Stimulated activated CD4-positive, alpha-beta T cell treated with anti-CD3 and anti-CD28 coated beads, TNF-alpha, amount 100 ng/mL, for 4 hours (primary cell): Measurements from ENCODE around the gene HS1BP3.

ENCODE experiments used
- DNase-seq, 3 experiments: peaks; one replicate each; pipeline ENCODE4 v3.0.0-alpha.2; 2020; ENCODE audit warnings: low read depth in 3 of 3

Gene HS1BP3

DNA sequence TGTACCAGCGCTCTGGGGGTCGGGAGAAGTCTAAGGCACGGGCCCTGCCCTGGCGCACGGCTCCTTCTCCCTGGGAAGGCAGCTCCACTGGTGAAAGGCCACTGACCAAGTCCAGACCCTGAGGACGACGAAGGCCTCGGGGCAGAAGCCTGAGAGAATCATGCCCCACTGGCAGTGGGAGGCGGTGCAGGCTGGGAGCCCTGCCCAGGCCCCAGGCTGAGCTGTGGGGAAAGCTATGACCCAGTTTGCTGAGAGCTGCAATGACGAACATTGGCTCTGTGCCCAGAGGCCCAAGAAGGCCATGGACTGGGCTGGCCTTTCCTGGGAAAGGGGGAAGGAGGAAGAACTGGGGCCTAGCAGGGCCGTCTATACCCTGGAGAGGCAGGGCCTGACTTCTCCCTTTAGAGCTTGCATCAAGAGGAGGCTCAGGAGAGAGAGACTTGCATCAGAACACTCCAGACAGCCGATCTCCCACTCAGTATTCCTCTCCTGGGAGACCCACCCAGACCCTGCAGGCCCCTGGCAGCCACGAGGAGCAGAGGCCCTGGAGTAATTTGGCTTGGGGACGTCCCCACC, 32.9 kb downstream of the HS1BP3 start:
- no peak for DNase-seq

DNA sequence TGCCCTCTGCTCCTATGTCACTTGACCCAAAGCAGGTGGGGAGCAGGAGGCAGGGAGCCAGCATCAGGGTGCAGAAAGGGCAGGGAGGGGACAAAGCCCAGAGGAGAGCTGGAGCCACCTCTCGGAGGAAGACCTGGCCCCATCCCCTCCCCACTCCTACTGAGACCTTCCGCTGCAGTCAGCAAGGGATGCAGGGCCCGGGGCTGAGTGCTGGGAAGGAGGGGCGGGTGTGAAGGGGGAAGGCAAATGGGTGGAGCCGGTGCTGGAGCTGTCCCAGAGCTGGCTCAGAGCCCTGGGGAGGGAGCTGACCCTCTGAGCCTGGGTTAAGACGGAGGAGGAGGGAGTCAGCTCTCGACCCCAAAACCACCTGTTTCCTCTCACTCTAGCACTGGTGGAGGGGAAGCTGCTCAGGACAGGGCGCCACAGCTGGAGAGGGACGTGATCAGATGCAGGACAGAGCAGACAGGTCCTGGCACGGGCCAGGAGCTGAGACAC, 33.8 kb downstream of the HS1BP3 start:
- no peak for DNase-seq

DNA sequence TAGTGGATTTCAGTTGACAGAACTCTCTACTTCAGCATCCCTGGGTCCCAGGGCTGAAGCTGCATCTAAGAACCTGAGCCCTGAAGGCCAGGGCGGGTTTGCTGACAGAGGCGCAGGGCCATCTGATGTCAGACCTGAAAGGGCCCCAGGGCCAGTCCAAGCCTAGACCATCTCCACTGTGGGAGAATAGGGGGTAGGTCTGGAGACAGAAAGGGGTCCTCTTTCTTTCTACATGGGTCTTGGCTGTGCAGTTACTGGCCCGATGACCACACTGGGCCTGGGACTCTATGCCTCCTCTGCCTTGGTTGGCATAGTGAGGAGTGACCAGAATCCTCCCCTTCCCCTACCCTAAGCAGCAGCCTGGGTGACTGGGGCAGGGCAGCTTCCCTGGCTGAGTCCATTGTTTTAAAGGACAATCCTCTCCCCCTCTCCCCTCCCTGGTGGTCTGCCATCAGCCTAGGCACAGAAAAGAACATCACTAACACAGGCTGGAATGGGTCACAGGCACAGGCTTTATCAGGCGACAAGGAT, 34.5 kb downstream of the HS1BP3 start:
- DNase-seq, result no peak

DNA sequence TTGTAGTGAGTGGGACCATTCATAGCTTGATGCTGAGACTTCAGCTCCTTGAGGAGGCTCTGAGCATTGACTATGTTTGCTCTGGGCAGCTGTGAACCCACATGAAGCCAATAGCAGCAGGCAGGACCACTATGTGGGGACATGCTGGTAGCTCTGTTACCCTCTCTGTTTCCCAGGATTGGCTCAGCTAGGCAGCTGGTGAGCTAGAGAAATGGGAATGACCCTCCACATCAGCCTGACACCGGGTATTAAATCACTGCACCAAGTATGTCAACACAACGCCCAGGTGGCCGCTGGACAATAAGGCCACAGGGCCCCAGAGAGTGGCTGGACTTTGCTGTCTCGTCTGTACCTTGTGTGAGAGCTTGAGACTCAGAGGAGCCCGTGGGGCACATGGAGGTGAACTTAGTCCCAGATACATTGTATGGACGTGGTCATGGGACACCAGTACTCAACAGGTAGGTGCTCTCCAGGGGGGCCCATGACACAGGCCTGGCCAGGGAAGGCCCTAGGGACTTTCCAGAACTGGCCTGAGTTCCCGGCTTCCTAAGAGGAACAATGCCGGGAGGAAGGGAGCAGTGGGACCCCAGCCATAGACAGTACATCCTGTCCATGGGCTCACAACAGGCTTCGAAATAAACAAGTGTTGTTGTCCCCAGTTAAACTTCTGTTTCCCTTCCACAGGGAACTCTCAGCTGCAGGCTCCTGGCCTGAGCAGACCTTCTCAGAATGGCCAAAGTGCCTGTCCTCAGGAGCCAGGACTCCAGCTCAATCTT, 35.2 kb downstream of the HS1BP3 start:
- no peak for DNase-seq

DNA sequence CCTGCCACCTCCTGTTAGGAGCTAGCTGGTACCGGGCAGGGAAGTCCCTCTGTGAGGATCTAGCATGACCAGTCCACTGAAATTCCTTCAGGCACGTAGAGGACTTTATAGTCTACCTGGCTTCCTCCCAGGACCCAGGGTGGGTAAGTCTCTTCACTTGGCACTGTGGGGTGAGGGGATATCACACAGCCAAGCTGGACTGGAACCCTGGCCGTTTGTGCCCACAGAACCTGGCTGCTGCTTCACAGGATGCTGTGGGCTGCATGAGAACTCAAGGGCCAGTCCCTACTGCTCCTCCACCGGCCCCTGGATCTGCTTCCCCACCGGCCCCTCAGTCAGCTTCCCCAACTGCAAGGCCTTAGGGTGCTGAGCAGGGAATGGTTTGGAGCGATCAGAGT, 35.8 kb downstream of the HS1BP3 start:
- no peak for DNase-seq

DNA sequence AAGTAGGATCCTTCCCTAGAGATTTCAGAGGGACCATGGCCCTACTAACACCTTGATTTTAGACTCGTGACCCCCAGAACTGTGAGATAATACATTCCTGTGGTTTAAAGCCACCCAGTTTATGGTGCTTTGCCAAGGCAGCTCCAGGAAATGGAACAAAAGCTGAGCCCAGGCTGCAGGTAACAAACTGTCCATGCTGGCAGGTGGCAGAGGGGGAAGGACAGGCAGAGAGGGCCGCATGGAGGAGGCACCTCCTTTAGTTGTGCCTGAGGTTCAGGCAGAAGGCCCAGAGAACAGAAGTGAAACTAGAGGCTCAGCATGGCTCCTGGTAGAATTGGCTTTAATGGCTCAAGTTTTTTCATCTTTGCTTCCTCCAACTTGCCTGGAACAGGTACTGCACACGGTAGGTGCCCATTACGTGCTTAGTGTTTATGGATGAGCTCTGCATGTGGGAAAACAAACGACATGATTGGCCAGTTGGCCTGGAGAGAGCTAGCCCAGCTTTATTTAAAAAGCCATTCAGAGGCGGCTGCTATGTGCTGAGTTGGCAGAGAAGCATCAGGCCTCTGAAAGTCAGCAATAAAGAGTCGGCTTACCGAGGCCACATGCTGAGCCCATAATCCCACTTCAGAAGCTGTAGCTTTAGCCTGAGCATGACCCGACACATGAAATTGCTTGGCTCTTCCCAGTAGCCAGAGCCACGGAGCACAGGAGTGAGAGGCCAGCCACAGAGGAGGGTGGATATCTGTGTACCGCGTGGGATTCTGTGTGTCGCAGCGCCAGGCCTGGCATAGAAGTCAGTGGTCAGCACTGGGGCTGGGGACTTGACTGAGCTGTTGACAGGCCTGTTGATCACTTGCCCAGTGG, 36.5 kb downstream of the HS1BP3 start:
- no peak for DNase-seq

DNA sequence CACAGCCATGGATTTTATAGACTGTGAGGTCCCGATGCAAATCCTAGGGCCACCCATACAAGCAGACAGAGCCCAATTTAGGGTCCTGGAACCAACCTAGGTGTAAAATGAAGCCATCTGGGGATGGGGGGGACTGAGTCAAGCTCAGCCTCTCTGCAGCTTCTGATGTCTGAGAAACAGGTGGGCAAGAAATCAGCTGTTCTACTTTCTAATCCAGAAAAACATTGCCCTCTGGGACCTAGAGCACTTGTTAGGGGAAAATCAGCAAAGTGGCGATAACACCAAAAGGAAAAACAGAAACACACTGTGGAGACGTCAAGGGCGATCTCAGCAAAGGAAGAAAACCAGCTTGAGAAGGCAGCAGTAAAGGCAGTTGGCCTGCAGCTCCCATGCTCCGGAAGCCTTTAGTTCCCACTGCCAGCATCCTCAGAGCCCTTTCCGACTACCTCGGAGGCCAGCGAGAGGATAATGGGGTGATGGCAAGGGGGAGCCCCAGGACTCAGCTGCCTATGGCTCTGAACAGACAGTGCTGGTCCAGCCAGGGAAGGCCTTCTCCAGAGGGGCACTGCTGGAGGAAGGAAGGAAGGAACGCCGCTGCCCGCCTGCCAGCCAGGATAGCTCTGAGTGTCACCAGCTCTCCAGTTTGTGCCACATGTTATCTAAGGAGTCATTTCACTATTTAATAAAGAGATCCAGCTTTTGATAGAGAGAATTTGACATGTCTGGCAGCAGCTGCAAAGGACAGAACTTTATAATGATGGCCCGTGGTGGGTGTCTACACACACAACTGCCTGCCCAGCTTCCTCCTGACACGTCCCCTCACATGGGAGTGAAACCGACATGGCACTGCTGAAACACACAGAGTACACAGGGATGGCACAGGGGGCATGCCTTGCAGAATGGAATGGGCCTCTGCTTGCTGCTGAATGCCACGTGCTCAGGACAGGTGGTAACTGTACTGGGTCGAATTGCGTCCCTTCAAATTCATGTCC, 37.7 kb downstream of the HS1BP3 start:
- DNase-seq, result no peak

DNA sequence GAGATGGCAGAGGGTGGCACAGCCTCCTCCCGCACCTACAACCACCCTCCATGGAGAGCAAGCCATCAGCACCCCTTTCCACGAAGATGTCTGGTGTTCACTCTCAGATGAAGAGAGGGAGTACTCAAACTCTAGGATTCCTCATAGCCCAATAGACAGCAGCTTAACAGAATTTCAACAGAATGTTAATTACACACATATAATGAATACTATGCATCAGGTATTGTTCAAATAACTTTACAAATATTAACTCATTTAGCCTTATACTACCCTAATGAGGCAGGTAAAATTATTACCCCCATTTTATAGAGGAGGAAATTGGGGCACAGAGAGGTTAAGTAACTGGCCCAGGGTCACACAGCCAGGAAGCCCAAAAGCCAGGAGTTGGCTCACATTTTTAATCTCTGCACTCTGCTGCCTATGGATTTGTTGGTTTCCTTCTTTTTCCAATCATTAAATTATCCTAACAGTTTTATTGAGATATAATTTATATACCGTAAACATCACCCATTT, 39.0 kb downstream of the HS1BP3 start:
- no peak for DNase-seq

DNA sequence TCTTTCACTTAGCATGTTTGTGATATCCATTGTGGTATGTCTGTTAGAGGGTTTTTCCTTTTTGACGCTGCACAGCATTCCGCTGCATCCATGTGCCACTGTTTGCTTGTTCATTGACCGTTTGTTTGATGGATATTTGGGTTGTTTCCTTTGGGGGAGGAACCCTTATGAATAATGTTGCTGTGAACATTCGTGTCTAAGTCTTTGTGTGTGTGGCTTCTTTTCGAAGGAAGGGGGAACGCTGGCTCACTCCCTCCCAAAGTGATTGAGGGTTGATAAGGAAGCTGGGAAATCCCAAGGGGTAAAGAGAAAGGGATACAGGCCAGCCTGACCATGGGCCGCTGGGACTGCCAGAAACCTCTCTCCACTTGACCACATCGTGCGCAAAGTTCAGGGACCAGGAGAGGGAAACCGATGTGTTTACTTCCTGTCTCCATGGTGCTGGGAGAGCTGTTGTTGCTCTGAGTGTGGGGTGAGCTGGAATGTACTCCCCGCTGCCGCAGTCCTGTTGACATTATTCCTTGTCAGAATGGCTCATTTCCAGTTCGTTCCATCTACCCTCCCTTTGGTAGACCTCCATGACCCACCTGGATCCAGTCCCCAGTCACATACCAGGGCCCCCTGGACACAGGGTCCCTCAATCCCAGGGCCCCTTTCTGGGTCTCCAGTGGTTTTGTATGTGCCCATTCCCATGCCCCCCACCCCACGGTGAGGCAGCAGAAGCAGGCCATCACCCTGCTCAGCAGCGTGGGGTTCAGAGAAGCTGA, 39.6 kb downstream of the HS1BP3 start:
- DNase-seq, result no peak

DNA sequence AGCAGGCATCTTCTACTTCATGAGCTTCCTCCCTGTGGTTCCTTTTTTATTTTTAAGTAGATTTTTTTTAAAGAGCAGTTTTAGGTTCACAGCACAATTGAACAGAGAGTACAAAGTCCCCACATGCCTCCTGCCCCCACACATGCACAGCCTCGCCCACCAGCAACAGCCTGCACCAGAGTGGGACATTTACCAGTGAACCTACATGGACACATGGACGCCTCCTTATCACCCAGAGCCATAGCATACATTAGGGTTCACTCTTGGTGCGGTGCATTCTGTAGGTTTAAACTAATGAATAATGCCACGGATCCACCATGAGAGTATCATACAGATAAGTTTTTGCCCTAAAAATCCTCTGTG, 40.9 kb downstream of the HS1BP3 start:
- no peak for DNase-seq

DNA sequence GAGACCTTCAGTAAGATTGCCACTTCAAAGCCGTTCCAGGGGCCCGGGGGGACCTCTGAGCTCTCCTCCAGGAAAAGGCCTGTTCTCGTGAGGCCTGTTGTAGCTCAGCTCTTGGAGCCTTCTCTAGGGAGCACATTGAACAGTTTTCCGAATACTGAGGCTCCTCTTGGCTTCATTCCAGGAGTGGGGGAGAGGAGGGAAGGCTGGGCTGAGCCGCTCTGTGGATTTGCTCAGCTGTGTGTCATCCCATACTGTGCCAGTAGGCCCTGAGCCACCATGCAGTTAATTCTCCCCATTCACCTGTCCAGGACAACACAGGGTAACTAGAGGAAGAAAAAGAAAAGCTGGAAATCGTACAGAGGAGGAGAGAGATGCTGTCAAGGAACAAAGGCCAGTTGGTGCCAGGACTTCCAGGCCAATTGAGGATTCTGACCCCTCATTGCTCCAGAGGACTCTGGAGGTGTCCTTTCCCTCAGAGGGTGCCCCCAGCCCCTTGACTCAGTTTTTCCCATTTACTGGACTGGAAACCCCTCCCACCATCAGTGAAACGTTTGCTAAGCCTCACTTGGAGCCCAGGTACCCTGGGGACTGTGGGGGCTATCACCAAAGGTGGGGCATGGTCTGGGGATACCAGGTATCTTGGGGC, 41.4 kb downstream of the HS1BP3 start:
- no peak for DNase-seq

DNA sequence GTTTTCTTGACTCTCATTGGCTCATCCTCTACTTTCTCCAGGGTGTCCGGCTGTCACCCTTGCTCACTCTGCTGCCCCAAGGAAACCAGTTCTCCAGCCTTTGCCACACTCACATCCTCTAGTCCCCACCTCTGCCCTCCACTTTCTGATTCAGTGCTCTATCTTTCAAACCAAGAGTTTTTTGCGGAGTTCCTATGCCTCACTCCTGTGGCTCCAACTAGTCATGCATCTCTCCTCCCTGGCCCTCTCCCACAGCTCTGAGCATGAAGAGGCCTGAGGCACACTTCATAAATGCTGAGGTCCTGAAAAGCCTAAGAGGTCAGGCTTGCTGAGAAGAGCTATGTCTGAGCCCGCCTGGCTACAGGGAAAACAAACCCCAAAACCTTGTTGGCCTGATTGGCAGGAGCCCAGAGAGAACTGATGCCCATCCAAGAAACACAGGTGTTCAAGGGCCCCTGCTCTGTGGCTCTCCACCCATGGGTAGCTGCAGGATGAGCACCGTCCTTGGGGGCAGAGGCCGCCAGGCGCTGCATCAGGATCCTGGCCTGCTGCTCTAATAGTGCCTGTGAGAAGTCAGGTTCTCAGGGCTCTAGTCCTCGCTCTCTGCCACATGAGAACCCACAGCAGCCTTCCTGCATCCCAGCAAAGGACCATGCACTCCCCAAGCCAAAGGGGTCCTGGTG, 42.1 kb downstream of the HS1BP3 start:
- no peak for DNase-seq

DNA sequence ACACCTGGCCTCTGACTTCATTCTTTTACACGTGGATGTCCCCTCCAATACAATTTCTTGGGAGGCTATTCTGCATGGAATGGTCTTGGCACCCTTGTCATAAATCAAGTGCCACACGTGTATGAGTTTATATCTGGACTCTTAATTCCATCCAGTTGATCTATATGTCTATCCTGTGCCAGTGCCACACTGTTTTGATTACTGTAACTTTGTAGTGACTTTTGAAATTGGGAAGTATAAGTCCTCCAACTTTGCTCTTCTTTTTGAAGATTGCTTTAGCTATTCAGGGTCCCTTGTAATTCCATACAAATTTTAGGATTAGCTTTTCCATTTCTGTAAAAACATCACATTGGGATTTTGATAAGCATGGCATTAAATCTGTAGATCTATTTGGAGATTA, 43.5 kb downstream of the HS1BP3 start:
- DNase-seq, result no peak

DNA sequence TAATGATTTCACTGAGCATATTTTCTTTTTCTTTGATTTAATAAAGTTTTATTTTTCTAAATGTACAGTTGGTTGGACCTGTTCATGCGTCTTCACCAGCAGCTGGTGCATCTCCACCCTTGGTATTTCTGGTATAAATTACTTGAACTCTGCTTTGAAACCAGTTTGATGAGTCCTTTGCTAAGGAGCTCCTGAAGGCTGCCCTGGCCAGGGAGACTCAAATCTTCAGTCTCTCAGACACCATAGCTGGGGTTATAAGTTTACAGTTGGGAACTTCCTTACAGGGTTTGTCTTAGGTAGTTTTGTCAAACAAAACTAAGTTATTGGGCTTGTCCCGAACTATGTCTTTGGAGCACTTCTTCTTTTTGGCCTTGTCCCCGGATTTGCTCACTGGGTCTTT, 44.7 kb downstream of the HS1BP3 start:
- no peak for DNase-seq

DNA sequence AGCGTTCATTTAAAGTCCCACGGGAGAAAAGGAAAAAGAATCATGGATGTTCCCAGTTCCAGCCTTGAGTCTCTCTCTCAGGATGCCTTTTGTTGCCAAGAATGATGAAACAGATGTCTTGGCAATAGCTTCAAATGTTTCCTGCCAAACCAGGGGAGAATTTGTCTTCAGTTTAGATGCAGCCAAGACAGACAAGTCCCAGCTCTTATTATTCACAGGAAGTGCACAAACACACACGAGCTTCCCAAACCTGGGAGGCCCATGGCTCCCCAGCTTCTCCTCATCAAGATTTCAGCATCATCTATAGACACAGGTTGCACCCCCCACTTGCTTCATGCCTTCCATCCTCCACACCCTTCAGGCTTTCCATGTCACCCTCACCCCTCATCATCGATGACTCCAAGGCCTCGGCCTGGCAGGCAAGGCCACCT, 45.9 kb downstream of the HS1BP3 start:
- no peak for DNase-seq

DNA sequence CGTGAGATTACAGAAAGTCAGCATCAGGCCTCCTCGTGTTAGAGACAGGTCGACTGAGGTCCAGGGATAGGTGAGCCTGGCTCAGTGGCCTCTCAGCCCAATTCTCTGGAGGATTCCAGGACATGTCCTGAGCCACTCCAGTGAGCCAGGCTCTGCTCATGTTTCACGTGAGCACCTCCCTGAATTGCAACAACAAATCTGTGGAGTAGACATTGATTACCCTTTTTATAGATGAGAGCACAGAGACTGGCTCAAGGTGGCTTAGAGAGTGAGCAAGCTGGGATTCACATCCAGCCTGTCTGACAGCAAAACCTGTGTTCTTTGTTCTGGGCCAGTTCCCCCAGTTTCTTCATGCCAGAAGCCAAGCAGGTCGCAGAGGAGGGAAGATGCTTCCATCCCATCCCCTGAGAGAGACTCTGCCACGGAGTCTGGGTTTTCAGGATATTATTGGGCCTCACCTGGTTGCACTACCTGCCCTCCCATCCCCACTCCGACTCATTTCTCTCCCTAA, 46.4 kb downstream of the HS1BP3 start:
- DNase-seq, result no peak

DNA sequence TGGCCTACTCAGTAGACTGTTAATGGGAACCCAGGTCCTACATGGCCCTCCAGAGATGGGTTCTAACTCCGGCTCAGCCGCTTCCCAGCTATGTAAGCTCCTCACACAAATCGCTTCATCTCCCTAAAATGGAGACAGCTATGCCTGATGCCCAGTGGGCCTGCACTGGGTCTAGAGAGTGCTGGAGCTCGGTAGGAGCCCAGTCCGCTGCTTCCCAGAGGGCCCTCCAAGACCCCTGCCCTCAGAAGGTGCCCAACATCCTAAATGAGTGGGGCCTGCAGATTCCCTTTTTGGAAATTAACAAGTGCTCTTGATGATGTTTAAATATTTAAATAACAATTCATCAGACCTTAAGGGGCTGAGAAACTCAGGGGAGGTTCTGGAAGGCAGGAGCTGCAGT, 47.1 kb downstream of the HS1BP3 start:
- DNase-seq, result no peak

DNA sequence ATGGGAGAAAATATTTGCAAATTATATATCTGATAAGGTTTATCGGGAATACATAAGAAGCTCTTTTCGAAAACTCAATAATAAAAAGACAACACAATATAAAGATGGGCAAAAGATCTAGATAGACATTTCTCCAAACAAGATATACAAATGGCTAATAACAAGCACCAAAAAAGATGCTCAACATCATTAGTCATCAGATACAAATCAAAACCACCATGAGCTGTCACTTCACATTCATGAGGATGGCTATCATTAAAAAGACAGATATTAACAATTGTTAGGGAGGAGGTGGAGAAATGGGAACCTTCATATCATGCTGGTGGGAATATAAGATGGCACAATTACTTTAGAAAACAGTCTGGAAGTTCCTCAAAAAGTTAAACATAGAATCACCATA, 48.1 kb downstream of the HS1BP3 start:
- no peak for DNase-seq
